ENCODE measurements around the gene STX18. TPM values are rescaled to one million over a fixed set of nuclear protein-coding genes. Genes with fewer than 3 reads are reported as not detected.

The STX18 gene
- total RNA-seq, 1 experiment from 2014 or later, result 18.5 TPM

DNA sequence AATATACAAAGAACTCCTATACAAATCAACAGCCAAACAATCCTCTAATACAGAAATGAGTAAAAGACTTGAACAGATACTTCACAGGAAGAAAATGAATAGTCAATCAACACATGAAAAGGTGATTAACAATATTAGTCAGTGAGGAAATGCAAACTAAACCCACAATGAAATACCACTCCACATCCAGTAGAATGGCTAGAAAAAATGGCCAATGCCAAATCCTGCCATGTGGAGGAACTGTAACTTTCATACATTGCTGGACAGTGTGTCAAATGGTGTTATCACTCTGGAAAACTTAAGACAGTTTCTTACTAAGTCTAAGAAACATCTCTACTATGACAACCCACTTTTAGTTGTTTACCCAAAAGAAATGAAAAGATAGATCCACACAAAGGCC lies 95.4 kb downstream of the STX18 start:
- DNase-seq (ENCODE audit: low read depth, low spot score), result no peak
- Histone ChIP-seq H4K20me1 (ENCODE audit: insufficient read depth) (no peaks in the 10 kb centered on the region), H3K79me2 (ENCODE audit: insufficient read depth, low read length) (no peaks in the 10 kb centered on the region), H3K9ac (ENCODE audit: low read length) (no peak overlapping the region), H3K9me3 (ENCODE audit: control insufficient read depth in 1 of 2, insufficient read depth in 1 of 2, low read depth in 1 of 2, low read length in 2 of 2) (no peaks in the 10 kb centered on the region), H3K9me2 (ENCODE audit: insufficient read depth) (no peaks in the 10 kb centered on the region), H3K36me3 (ENCODE audit: control insufficient read depth in 1 of 2, insufficient read depth in 2 of 2, low read length in 2 of 2) (no peaks in the 10 kb centered on the region), H3K4me2 (ENCODE audit: low read length) (no peak overlapping the region), H3K4me3 (replicated peaks in 1 of 2; ENCODE audit: low read depth in 1 of 2, low read length in 2 of 2) (no peak overlapping the region), H3K27me3 (ENCODE audit: insufficient read depth, low read length) (no peaks in the 10 kb centered on the region), H2AFZ (ENCODE audit: low read depth, low read length, poor library complexity, severe bottlenecking) (no peak overlapping the region), H3K4me1 (ENCODE audit: control insufficient read depth in 1 of 2, insufficient read depth in 2 of 2, low read length in 2 of 2) (peaks cover 8 to 11% of the 10 kb centered on the region in 2 experiments; a peak in 3 of 4 replicates), H3K27ac (ENCODE audit: low read depth, low read length) (no peak overlapping the region)
- ATAC-seq, result no peak
- ChIA-PET RAD21 (ENCODE audit: low non-redundant PET in 1 of 2, low total read pairs in 2 of 2, uncharacterized antibody in 2 of 2, unreplicated experiment in 2 of 2) (no interaction called here), POLR2A (no interaction called here), CTCF (no interaction called here)
- intact Hi-C loops (cut with micrococcal nuclease), result no loop called here
- no peak for TF ChIP-seq TCF7L2 (IDR thresholded peaks at IDR 0.05; ENCODE audit: borderline replicate concordance, extremely low read depth, insufficient read depth, insufficient read length)
- TF ChIP-seq RAD21 (IDR thresholded peaks at IDR 0.05; ENCODE audit: low read depth), result no peak
- no peak for TF ChIP-seq FOSL1 (IDR thresholded peaks at IDR 0.05; ENCODE audit: low read depth)
- no peak for TF ChIP-seq SRF (IDR thresholded peaks at IDR 0.05; ENCODE audit: low read depth)
- no peak for TF ChIP-seq ELF1 (IDR thresholded peaks at IDR 0.05; ENCODE audit: borderline replicate concordance, low read depth)
- TF ChIP-seq, protein P1, sequence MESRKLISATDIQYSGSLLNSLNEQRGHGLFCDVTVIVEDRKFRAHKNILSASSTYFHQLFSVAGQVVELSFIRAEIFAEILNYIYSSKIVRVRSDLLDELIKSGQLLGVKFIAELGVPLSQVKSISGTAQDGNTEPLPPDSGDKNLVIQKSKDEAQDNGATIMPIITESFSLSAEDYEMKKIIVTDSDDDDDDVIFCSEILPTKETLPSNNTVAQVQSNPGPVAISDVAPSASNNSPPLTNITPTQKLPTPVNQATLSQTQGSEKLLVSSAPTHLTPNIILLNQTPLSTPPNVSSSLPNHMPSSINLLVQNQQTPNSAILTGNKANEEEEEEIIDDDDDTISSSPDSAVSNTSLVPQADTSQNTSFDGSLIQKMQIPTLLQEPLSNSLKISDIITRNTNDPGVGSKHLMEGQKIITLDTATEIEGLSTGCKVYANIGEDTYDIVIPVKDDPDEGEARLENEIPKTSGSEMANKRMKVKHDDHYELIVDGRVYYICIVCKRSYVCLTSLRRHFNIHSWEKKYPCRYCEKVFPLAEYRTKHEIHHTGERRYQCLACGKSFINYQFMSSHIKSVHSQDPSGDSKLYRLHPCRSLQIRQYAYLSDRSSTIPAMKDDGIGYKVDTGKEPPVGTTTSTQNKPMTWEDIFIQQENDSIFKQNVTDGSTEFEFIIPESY (IDR thresholded peaks at IDR 0.05; ENCODE audit: extremely low read depth, insufficient replicate concordance, low read length), result no peak
- no TSS peak for BruUV-seq (replicated peaks)

DNA sequence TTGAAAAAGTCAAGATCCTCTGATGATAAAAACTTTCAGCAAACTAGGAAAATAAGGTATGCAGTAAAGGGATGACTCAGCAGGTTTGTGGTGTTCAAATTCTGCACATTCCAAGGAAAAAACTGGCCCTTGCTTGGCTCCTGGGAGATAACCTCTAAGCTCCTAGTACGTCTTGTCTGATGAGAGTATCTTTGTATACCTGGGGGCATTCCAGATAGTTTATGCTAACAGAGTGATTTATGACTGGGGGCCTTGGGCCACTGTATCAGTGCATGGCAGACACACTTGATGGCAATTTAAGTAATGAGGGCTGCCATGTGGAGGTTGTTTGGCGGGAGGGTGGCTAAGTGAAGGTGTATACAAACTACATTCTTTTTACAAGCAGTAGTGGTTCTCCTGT lies 98.0 kb downstream of the STX18 start:
- H3K4me1 ChIP-seq (ENCODE audit: control insufficient read depth in 1 of 2, insufficient read depth in 2 of 2, low read length in 2 of 2), result peaks cover 8 to 11% of the 10 kb centered on the region in 2 experiments; a peak in 3 of 4 replicates
- no peaks in the 10 kb centered on the region for H3K9me2 ChIP-seq (ENCODE audit: insufficient read depth)
- no TSS peak for BruUV-seq (replicated peaks)
- H3K4me3 ChIP-seq (replicated peaks in 1 of 2; ENCODE audit: low read depth in 1 of 2, low read length in 2 of 2), result no peak overlapping the region
- ATAC-seq (peak; percentile 47), DNase-seq (ENCODE audit: low read depth, low spot score) (no peak)
- no peaks in the 10 kb centered on the region for H3K79me2 ChIP-seq (ENCODE audit: insufficient read depth, low read length)
- peak overlapping the region; percentile 33; the same call in 1 of the 2 replicates for H3K4me2 ChIP-seq (ENCODE audit: low read length)
- no peaks in the 10 kb centered on the region for H3K9me3 ChIP-seq (ENCODE audit: control insufficient read depth in 1 of 2, insufficient read depth in 1 of 2, low read depth in 1 of 2, low read length in 2 of 2)
- ChIA-PET RAD21 (ENCODE audit: low non-redundant PET in 1 of 2, low total read pairs in 2 of 2, uncharacterized antibody in 2 of 2, unreplicated experiment in 2 of 2) (no interaction called here), POLR2A (no interaction called here), CTCF (no interaction called here)
- H4K20me1 ChIP-seq (ENCODE audit: insufficient read depth), result no peaks in the 10 kb centered on the region
- intact Hi-C loops (cut with micrococcal nuclease), result no loop called here
- no peak overlapping the region for H2AFZ ChIP-seq (ENCODE audit: low read depth, low read length, poor library complexity, severe bottlenecking)
- no peak overlapping the region for H3K27ac ChIP-seq (ENCODE audit: low read depth, low read length)
- TF ChIP-seq POLR2AphosphoS5 (IDR thresholded peaks at IDR 0.05; ENCODE audit: low read depth, low read length) (no peak), ZNF274 (IDR thresholded peaks at IDR 0.05; ENCODE audit: low read depth, low read length) (no peak), TCF7L2 (IDR thresholded peaks at IDR 0.05; ENCODE audit: borderline replicate concordance, extremely low read depth, insufficient read depth, insufficient read length) (no peak), EGR1 (IDR thresholded peaks at IDR 0.05; ENCODE audit: low read depth) (no peak)
- TF ChIP-seq, protein P2, sequence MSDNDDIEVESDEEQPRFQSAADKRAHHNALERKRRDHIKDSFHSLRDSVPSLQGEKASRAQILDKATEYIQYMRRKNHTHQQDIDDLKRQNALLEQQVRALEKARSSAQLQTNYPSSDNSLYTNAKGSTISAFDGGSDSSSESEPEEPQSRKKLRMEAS (IDR thresholded peaks at IDR 0.05), result no peak
- TF ChIP-seq, protein P3, sequence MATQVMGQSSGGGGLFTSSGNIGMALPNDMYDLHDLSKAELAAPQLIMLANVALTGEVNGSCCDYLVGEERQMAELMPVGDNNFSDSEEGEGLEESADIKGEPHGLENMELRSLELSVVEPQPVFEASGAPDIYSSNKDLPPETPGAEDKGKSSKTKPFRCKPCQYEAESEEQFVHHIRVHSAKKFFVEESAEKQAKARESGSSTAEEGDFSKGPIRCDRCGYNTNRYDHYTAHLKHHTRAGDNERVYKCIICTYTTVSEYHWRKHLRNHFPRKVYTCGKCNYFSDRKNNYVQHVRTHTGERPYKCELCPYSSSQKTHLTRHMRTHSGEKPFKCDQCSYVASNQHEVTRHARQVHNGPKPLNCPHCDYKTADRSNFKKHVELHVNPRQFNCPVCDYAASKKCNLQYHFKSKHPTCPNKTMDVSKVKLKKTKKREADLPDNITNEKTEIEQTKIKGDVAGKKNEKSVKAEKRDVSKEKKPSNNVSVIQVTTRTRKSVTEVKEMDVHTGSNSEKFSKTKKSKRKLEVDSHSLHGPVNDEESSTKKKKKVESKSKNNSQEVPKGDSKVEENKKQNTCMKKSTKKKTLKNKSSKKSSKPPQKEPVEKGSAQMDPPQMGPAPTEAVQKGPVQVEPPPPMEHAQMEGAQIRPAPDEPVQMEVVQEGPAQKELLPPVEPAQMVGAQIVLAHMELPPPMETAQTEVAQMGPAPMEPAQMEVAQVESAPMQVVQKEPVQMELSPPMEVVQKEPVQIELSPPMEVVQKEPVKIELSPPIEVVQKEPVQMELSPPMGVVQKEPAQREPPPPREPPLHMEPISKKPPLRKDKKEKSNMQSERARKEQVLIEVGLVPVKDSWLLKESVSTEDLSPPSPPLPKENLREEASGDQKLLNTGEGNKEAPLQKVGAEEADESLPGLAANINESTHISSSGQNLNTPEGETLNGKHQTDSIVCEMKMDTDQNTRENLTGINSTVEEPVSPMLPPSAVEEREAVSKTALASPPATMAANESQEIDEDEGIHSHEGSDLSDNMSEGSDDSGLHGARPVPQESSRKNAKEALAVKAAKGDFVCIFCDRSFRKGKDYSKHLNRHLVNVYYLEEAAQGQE (IDR thresholded peaks at IDR 0.05; ENCODE audit: low read depth), result no peak
- H3K36me3 ChIP-seq (ENCODE audit: control insufficient read depth in 1 of 2, insufficient read depth in 2 of 2, low read length in 2 of 2), result no peaks in the 10 kb centered on the region
- H3K9ac ChIP-seq (ENCODE audit: low read length), result no peak overlapping the region
- H3K27me3 ChIP-seq (ENCODE audit: insufficient read depth, low read length), result no peaks in the 10 kb centered on the region
